Stimulated activated CD8-positive, alpha-beta memory T cell treated with anti-CD3 and anti-CD28 coated beads, Interleukin-12 subunit alpha, Interleukin-12 subunit beta, amount 100 ng/mL, for 4 hours (primary cell): Measurements from ENCODE around the gene RRAGC.
"Not testable (repeated sequence)": the region's sequence is repeated elsewhere in the genome, so short reads cannot be mapped to it uniquely, and the experiment has no call there.

Experiments used
- DNase-seq: peaks from one replicate; pipeline ENCODE4 v3.0.0-alpha.2; 2020; ENCODE audit warnings: low read depth

The RRAGC gene

DNA sequence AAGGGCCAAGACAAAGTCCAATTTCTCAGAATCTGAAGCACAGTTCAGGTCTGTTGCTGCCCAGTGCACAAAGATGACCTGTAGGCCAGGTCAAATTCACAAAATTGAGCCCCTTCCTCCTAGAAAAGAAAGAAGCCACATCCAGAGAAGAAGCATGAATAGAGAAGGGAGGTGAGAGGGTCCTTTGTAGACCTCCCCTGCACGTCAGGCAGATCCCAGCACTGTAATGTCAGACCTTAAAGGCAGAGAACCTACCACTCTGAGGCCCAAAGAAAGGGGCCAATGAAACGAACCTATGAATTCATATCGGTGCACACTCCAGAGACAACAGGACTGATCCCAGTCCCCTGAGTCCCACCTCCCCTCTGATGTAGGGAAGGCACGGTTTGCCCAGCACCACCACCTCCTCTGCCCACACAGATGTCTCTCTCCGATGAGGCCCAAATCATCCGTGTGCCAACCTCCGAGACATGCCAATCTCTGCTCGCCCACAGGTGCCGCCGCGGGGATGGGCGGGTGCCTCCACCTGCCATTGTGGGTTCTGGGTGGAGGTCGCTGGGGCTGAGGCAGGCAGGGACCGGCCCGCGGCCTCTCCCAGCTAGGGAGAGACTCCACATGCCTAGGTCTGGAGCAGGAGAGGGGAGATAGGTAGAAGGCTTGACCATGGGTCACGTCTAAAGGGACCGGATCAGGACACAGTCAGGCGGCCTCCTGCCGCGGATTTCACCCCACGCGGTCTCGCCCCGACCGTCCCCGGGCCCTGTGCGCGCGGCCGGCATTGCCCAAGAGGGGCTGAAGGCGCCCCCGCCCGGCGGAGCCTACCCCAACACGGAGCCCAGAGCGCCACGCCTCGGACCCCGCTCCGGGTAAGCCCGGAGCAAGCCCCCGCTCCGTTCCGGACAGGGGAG is 42.1 kb downstream of the RRAGC start:
- no peak for DNase-seq

DNA sequence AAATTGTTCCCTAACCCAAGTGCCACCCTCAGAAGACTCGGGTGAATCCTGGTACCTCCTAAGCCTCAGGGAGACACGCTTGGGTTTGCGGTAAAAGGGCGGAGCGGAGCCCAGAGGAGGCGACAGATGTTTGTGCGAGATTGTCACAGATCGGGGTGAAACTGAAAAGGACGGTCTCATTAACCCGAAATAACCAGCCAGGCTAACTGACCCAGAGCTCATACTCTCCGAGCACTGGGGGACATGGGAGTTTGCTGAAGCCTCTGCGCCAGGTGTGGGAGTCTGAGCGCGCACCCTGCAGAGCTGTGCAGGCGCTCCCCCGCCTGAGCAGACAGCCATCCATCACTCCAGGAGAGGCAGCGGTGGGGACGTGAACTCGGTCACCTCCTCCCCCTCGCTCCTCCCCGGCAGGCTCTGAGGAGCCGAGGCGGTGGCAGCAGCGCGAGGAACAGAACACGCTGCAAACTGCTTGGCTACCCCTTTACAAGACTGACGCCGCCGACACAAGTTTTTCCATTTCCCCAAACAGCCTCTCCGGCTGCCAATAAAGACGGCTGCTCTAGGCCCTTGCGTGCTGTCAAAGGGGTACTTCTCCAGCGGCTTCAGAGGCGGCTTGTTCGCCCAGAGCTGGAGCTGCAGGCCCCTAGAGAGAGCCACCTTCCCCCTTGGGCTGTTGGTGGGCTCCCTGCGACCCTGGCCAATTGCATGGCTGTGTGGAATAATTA is 43.5 kb downstream of the RRAGC start:
- no peak for DNase-seq

DNA sequence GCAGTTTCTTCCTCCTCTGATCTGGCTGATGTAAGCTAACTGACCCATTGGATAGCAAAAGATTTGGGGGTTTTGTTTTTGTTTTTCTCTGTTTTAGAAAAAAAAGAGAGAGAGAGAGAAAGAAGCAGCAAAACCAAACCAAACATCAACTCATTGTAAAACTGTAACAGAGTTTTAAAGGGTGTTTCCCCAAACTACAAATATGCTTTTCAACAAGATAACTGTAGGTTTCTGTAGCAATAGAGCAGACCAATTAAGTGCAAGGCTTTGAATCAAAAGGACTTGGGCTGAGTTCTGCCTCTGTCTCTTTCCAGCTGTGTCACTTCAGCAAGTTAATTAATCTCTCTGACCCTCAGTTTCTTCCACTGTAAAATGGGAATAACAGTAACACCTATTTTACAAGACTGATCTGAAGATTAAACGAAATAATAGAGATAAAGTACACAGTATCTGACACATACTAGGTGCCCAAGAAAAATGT is 44.5 kb downstream of the RRAGC start:
- no peak for DNase-seq

DNA sequence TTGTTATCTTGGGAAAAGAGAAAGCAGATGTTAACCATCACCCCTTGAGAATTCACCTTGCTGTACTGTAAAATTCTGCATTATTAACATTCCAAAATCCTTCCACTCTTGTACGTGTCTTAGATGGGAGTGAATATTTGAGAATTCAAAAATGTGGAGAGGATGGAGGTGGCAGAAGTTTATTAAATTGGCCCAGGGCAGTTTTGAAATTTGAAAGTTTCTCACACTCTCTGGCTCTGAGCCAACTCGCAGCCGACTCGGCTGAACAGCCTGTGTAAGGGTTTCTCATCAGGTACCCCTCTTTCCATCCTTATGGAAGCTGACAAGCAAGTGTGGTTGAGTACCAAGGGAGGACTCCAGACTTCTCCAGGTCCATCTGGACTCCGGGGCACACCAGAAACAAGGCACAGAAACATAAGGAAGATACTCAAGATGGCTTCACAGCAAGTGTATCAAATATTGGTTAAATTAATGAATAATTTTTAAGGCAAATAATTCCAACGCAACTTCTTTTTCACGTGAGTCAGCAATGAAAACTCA is 45.1 kb downstream of the RRAGC start:
- DNase-seq = no peak

DNA sequence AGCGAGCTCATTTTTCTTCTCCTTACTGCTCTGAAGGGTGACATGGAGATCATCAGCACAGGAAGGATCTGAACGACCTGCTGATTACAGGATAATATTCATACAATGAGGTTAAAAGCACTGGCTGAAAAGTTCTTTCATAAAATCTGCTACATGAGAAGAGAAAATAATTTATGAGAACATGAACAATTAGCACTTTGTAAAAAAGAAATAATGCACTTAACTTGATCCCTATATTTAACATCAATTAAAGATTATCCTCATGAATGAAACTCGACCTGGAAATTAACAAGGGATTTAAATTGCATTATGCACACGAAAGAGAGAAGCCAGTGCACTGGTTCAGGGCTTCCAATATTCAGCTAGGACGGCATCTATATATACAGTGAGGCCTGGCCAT is 46.6 kb downstream of the RRAGC start:
- DNase-seq = no peak

- not testable (repeated sequence) for DNase-seq
Measured at GRCh38 chr1:38811466-38811865, 48.1 kb downstream of the RRAGC start.

DNA sequence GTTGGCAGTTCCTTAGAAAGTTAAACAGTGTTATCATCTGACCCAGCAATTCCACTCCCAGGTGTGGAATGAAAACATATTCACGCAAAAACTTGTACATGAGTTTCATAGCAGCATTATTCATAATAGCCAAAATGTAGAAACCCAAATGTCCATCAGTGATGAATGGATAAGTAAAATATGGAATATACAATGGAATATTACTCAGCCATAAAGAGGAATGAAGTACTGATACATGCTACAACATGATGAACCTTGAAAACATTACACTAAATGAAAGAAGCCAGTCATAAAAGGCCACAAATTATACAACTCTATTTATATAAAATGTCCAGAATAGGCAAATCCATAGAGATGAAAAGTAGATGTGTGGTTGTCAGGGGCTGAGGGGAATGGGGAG is 53.5 kb downstream of the RRAGC start:
- DNase-seq = no peak

DNA sequence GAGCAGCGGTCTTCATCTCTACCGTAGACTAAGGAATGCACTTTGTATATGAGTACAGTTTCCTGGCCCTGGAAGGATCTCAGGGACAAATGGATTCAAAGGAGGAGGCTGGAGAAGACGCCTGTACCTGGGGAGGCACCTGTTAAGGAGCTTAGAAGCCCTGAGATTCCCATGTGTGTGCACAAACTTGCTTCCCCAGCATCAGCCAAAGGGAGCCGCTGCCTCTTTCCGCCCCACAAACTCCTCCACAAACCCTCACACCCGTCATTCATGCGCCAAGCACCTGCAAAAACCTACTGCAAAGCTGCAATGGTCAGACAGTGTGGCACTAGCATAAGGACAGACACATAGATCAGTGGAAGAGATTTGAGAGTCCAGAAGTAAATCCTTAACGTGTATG is 54.5 kb downstream of the RRAGC start:
- no peak for DNase-seq

GRCh38 chr1:38804062-38804886 is 55.3 kb downstream of the RRAGC start:
- no peak for DNase-seq

DNA sequence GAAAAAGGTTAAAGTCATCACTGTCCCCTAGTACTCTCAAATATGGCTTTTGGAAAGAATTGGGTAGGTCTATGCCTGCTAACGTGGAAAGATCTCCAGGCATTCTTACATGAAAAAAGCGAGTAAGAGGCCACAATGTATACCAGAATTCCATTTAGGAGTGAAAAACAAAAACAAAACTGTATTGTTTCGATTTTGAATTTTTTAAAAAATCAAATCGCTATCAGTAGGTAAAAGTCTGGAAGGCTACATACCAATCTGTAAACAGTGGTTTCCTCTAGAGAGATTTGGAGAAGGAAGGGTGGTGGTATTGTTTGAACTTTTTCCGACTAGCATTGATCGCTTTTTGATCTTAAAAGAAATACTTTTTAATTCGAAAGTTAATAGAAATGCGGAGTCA is 55.9 kb downstream of the RRAGC start:
- DNase-seq = no peak

- no peak for DNase-seq
Measured at GRCh38 chr1:38800720-38801671, 58.6 kb downstream of the RRAGC start.

DNA sequence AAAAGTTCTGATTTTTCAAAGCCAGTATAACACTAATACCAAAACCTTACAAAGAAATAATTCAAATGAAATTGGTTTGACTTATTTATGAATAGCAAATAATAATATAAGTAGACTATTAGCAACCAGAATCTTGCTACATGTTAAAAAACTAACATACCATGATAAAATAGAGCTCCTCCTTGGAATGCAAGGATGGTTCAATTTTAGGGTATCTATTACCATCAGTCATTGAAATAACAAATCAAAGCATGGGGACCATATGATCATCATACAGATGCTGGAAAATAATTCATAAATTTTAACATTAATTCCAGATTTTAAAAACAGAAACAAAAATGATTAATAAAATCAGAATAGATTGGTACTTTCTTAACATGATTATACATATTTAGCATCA is 66.3 kb downstream of the RRAGC start:
- no peak for DNase-seq

GRCh38 chr1:38791892-38792291 is 67.7 kb downstream of the RRAGC start:
- no peak for DNase-seq

DNA sequence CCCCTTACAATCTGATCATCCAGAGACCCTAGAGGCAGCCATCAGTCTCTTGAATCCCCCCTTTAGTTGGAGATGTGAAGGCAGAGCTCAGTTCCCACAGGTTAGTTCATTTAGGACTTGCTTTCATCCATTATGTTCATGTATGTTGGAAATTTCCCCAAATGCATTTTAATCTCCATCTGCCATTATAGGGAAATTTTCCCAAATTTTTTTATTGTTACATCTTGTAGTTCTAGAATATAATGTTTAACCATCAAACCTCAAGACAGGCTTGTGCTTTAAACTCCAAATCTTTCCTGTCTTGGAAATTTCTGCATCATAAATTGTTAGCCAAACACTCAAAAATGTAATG is 68.4 kb downstream of the RRAGC start:
- no peak for DNase-seq

DNA sequence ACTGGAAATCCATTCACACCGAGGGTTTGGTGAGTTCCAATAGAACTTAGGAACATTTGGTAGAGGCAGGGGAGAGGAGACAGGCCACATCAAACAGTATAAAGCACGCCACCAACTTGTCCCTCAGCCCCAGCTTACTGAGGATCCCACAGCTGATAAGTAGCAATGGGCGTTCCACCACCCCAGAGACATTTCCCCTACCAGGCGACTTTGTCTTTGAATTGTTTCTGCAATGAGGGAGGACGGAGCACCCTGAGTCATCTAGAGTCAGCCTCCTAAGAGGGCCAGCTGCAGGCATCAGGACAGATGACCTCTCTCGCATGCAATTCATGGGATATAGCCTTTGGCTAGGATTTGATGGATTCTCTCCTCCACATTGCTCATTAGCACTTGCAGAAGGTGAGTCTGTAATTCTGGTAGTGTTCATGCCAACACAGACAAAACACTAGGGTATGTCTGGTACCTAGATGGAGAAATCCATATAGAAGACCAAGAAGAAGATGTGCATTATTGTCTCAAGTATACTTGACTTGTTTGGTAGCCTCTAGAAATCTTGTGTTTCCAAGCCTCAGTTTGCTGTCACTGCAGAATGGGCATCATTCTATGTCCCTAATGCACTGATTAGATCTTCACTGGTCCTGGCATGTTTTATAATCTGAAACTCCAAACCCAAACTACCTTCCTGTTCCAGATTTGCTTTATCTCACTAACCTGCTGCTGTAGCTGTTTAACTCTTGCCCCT is 69.0 kb downstream of the RRAGC start:
- DNase-seq = no peak

DNA sequence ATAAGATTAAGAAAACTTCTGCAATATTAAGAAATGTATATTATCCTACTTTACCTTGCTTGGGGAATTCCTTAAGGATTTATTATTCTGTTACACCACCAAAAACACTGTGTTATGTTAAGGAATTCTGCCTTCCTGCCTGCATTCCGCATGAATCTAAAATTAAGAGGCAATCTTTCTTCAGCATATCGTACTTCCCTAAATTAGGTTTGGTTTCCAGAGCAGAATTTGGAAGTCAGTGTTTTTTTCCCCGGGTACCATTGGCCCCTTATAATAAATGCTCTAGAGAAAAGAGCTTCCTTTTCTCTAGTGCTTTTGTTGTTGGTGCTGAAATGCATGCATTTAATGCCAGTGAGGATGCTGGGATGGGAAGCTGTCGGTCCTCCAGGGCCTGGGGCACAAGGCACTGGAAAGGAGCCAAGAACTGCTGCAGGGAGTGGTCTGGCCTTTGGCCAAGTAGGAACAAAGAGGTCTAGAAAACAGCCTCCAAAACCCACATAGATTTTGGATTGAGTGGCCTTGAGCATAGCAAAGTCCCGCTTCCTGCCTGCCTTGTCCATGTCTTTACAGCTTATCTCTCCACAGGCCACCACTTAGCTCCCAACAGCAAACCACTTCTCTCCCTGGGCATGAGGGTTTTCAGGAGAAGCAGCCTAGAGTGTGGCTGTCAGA is 69.9 kb downstream of the RRAGC start:
- DNase-seq = no peak

- no peak for DNase-seq
Measured at GRCh38 chr1:38788341-38789336, 70.9 kb downstream of the RRAGC start.
